Uterus (tissue), 4 donors: Measurements from ENCODE around the gene ACTN1. TPM values are rescaled to one million over a fixed set of nuclear protein-coding genes. Genes with fewer than 3 reads are reported as not detected.

ENCODE experiments used
- DNase-seq, 2 donors: peaks; one replicate each; pipeline ENCODE4 v3.0.0-alpha.2; 2019 to 2020
- H3K27ac ChIP-seq, 2 donors: fragments of 200-600 bp; sonication (generic); 1 replicate in 1 of 2; 2 replicates in 1 of 2; pipeline ENCODE4 v1.5.1; 2016 to 2018
- H3K27me3 ChIP-seq, 2 donors: fragments of 200-600 bp; sonication (generic); one replicate each; pipeline ENCODE4 v1.5.1; 2018 to 2019; ENCODE audit warnings: control low read depth in 1 of 2
- H3K36me3 ChIP-seq, 2 donors: fragments of 200-600 bp; sonication (generic); one replicate each; pipeline ENCODE4 v1.5.1; 2019; ENCODE audit warnings: control low read depth in 1 of 2
- H3K4me1 ChIP-seq, 2 donors: fragments of 200-600 bp; sonication (generic); one replicate each; pipeline ENCODE4 v1.5.1; 2018 to 2019; ENCODE audit warnings: control low read depth in 1 of 2
- H3K4me3 ChIP-seq, 2 donors: fragments of 200-600 bp; sonication (generic); 1 replicate in 1 of 2; 2 replicates in 1 of 2; pipeline ENCODE4 v1.5.1; 2018 to 2019; ENCODE audit warnings: mild to moderate bottlenecking in 1 of 2
- H3K9me3 ChIP-seq, 2 donors: fragments of 200-600 bp; sonication (generic); one replicate each; pipeline ENCODE4 v1.5.1; 2019; ENCODE audit warnings: control low read depth in 1 of 2
- CTCF ChIP-seq, 4 experiments: fragments of 200-600 bp in 2 of 4; fragments of 450-650 bp in 2 of 4; sonication (generic) in 2 of 4; IDR thresholded peaks; one replicate each; pipeline ENCODE4 v1.5.1; 2016 to 2019; ENCODE audit warnings: antibody characterized with exemption in 4 of 4, mild to moderate bottlenecking in 2 of 4, moderate library complexity in 1 of 4
- POLR2A ChIP-seq, 2 donors: fragments of 450-650 bp; IDR thresholded peaks; one replicate each; pipeline ENCODE4 v1.6.1; 2016; ENCODE audit warnings: antibody characterized with exemption in 2 of 2, mild to moderate bottlenecking in 1 of 2, moderate library complexity in 1 of 2
- intact Hi-C: fragments of 100-400 bp; cut with DNase I; formaldehyde crosslinking; loops from one replicate; pipeline ENCODE4 v1.15.1; 2023; ENCODE audit warnings: low total_unique reads
- total RNA-seq, 4 donors: library from RNA; depleted of rRNA in 3 of 4; stranded (reverse); fragments of >200 nt in 3 of 4; gene quantifications; one replicate each; pipeline versions ENCODE4 v1.1.0 to v1.2.4, GENCODE V29; 2014 to 2023
- donor health status: DM: yes; HTN: yes; CAD: no.

The ACTN1 gene
- total RNA-seq, 4 donors from 2014 or later: 147 to 538 (median 343) TPM

GRCh38 chr14:68905107-68905895 lies 73.8 kb downstream of the ACTN1 start:
- TF ChIP-seq CTCF (IDR thresholded peaks at IDR 0.05) (no peak), POLR2A (IDR thresholded peaks at IDR 0.05) (no peak)
- no peaks in the 10 kb centered on the region for H3K36me3 ChIP-seq
- H3K27ac ChIP-seq: no peak overlapping the region
- no peaks in the 10 kb centered on the region for H3K4me1 ChIP-seq
- H3K4me3 ChIP-seq: no peak overlapping the region
- intact Hi-C loops: no loop called here
- H3K27me3 ChIP-seq: no peaks in the 10 kb centered on the region
- no peaks in the 10 kb centered on the region for H3K9me3 ChIP-seq
- DNase-seq: no peak

GRCh38 chr14:68902357-68902756 lies 76.7 kb downstream of the ACTN1 start:
- TF ChIP-seq POLR2A (IDR thresholded peaks at IDR 0.05) (no peak), CTCF (IDR thresholded peaks at IDR 0.05) (no peak)
- no peaks in the 10 kb centered on the region for H3K36me3 ChIP-seq
- no peak overlapping the region for H3K4me3 ChIP-seq
- peak overlapping the region in 1 of 2 donors; percentile 40 for H3K27ac ChIP-seq
- H3K4me1 ChIP-seq: no peaks in the 10 kb centered on the region
- intact Hi-C loops: no loop called here
- DNase-seq: no peak
- H3K27me3 ChIP-seq: no peaks in the 10 kb centered on the region
- H3K9me3 ChIP-seq: no peaks in the 10 kb centered on the region

- no peaks in the 10 kb centered on the region for H3K36me3 ChIP-seq
- no peaks in the 10 kb centered on the region for H3K27me3 ChIP-seq
- intact Hi-C loops: no loop called here
- TF ChIP-seq POLR2A (IDR thresholded peaks at IDR 0.05): no peak
- no peak for TF ChIP-seq CTCF (IDR thresholded peaks at IDR 0.05)
- H3K4me1 ChIP-seq: no peaks in the 10 kb centered on the region
- no peak for DNase-seq
- no peak overlapping the region for H3K4me3 ChIP-seq
- H3K27ac ChIP-seq: peak overlapping the region; percentile 46 to 55
- no peaks in the 10 kb centered on the region for H3K9me3 ChIP-seq
These were observed 80.0 kb downstream of the ACTN1 start for GRCh38 chr14:68899033-68899603.

- no peak for DNase-seq
- Histone ChIP-seq H3K4me1 (no peaks in the 10 kb centered on the region), H3K36me3 (no peaks in the 10 kb centered on the region), H3K27me3 (no peaks in the 10 kb centered on the region), H3K4me3 (no peak overlapping the region), H3K9me3 (no peaks in the 10 kb centered on the region), H3K27ac (peak overlapping the region; percentile 44 to 46)
- TF ChIP-seq CTCF (IDR thresholded peaks at IDR 0.05) (no peak), POLR2A (IDR thresholded peaks at IDR 0.05) (no peak)
- intact Hi-C loops: no loop called here
These were observed 80.7 kb downstream of the ACTN1 start for GRCh38 chr14:68898248-68899032.
